Thoracic aorta (tissue), 2 donors: ENCODE measurements around the gene ZNF76. TPM values are rescaled to one million over a fixed set of nuclear protein-coding genes. Genes with fewer than 3 reads are reported as not detected.
"Not testable (repeated sequence)": the region's sequence is repeated elsewhere in the genome, so short reads cannot be mapped to it uniquely, and the experiment has no call there.

Source experiments
- ATAC-seq: fragments of 150-250 bp; one replicate; pipeline ENCODE4 v1.8.0; 2017; ENCODE audit warnings: low read depth; ENCODE audit not compliant: insufficient number of reproducible peaks, low FRiP score
- DNase-seq: peaks from one replicate; pipeline ENCODE4 v3.0.0-alpha.2; 2020; ENCODE audit warnings: low spot score
- H3K27ac ChIP-seq, 2 donors: fragments of 200-600 bp; sonication (generic); 1 replicate in 1 of 2; 2 replicates in 1 of 2; pipeline ENCODE4 v1.5.1; 2016; ENCODE audit warnings: mild to moderate bottlenecking in 2 of 2, moderate library complexity in 2 of 2
- H3K27me3 ChIP-seq: fragments of 200-600 bp; sonication (generic); replicated peaks from 2 replicates; pipeline ENCODE4 v1.6.0; 2016; ENCODE audit warnings: mild to moderate bottlenecking; ENCODE audit not compliant: insufficient read depth
- H3K36me3 ChIP-seq: fragments of 200-600 bp; sonication (generic); one replicate; pipeline ENCODE4 v1.5.1; 2016
- H3K4me1 ChIP-seq, 2 donors: fragments of 200-600 bp; sonication (generic); 1 replicate in 1 of 2; 2 replicates in 1 of 2; pipeline versions ENCODE4 v1.5.1 to v1.6.0; 2016; ENCODE audit warnings: low read depth in 2 of 2, mild to moderate bottlenecking in 1 of 2; ENCODE audit not compliant: control insufficient read depth in 1 of 2
- H3K4me3 ChIP-seq: fragments of 200-600 bp; sonication (generic); 2 replicates; pipeline ENCODE4 v1.5.1; 2016; ENCODE audit warnings: mild to moderate bottlenecking
- H3K9me3 ChIP-seq: fragments of 200-600 bp; sonication (generic); 2 replicates; pipeline ENCODE4 v1.5.1; 2016
- CTCF ChIP-seq: fragments of 200-600 bp; sonication (generic); IDR thresholded peaks from one replicate; pipeline ENCODE4 v1.5.1; 2019; ENCODE audit warnings: antibody characterized with exemption
- total RNA-seq, 2 donors: library from RNA; depleted of rRNA; stranded (reverse); fragments of >200 nt; gene quantifications; one replicate each; pipeline versions ENCODE4 v1.1.0 to v1.2.3, GENCODE V29; 2016

Gene ZNF76
- total RNA-seq, 2 donors from 2014 or later: 46.8 to 47.0 TPM

GRCh38 chr6:35328108-35328723 lies 68.7 kb downstream of the ZNF76 start:
- no peak for TF ChIP-seq CTCF
- DNase-seq (no peak), ATAC-seq (no peak)
- Histone ChIP-seq H3K27ac (no peak overlapping the region), H3K4me3 (no peak overlapping the region), H3K36me3 (no peaks in the 10 kb centered on the region), H3K9me3 (no peaks in the 10 kb centered on the region), H3K27me3 (no peaks in the 10 kb centered on the region), H3K4me1 (no peaks in the 10 kb centered on the region)

GRCh38 chr6:35328965-35329364 lies 69.4 kb downstream of the ZNF76 start:
- H3K4me3 ChIP-seq, H3K36me3 ChIP-seq, H3K9me3 ChIP-seq, DNase-seq, H3K27ac ChIP-seq, H3K27me3 ChIP-seq, H3K4me1 ChIP-seq, ATAC-seq: not testable (repeated sequence)

- Histone ChIP-seq H3K27me3 (no peaks in the 10 kb centered on the region), H3K4me3 (no peak overlapping the region), H3K4me1 (no peaks in the 10 kb centered on the region), H3K9me3 (no peaks in the 10 kb centered on the region), H3K36me3 (no peaks in the 10 kb centered on the region), H3K27ac (no peak overlapping the region)
- DNase-seq (no peak), ATAC-seq (no peak)
- TF ChIP-seq CTCF: no peak
Observed at GRCh38 chr6:35330541-35331119, 71.1 kb downstream of the ZNF76 start.

GRCh38 chr6:35332074-35332887 lies 72.7 kb downstream of the ZNF76 start:
- DNase-seq, H3K4me1 ChIP-seq, H3K27me3 ChIP-seq, H3K36me3 ChIP-seq, H3K4me3 ChIP-seq, H3K9me3 ChIP-seq, ATAC-seq, H3K27ac ChIP-seq: not testable (repeated sequence)

- TF ChIP-seq CTCF: no peak
- no peaks in the 10 kb centered on the region for H3K9me3 ChIP-seq
Observed at GRCh38 chr6:35341557-35341956, 82.0 kb downstream of the ZNF76 start.

More at GRCh38 chr6:35341557-35341956, 82.0 kb downstream of the ZNF76 start:
- H3K27me3 ChIP-seq: no peaks in the 10 kb centered on the region
- H3K4me1 ChIP-seq: peaks cover 5 to 25% of the 10 kb centered on the region in 2 donors
- H3K36me3 ChIP-seq: peaks cover 6% of the 10 kb centered on the region
- H3K4me3 ChIP-seq: no peak overlapping the region
- H3K27ac ChIP-seq: no peak overlapping the region
- no peak for ATAC-seq
- no peak for DNase-seq
